HG03280 (cell line): ENCODE data around the gene MAN1A2.

Source experiments
- ATAC-seq: cut with Tn5 transposase; IDR thresholded peaks from one replicate; pipeline ENCODE4 v1.9.1; 2021; ENCODE audit warnings: mild to moderate bottlenecking, moderate library complexity; ENCODE audit not compliant: unreplicated experiment

MAN1A2 gene

GRCh38 chr1:117359561-117360289 lies 7.5 kb upstream of the MAN1A2 start:
- ATAC-seq, result no peak

GRCh38 chr1:117362986-117363385 lies 4.3 kb upstream of the MAN1A2 start:
- ATAC-seq, result no peak

DNA sequence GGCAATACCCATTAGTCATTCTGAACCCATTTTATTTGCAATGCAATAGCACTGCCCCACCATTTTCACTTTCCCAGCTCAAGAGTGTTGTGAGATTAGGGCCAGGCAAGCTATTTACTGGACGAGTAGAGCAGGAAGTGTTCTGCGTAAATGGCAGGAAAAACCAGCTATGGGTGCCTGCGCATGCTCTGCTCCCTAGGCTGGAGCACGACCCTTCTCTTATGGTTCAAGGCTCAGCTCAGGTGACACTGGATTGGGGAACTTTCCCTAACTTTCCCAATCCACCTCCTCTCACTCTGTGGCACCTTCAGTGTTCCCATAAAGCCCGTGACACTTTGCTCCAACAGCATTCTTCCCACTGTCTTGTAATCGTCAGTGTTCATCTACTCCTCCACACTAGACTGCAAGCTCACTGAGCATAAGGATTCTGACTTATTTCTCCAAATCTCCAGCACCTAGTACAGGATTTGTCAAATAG lies 3.6 kb upstream of the MAN1A2 start:
- no peak for ATAC-seq

DNA sequence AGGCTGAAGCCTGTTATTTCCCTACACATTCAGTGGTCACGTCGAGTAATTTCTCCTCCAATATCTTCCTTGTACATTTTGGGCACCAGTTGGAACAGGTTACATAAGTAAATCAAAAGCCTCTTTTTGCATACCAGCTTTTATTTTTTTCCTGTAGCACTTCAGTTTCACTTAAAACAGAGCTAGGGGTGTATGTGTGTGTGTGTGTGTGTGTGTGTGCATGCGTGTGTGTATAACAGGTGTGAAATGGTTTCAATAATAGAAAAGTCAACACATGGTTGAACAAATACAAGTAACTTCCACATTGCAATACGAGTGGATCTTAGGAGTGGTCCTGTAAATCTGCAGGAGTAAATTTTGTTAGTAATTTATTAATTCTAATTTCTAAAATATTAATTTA lies 3.0 kb upstream of the MAN1A2 start:
- ATAC-seq, result no peak

DNA sequence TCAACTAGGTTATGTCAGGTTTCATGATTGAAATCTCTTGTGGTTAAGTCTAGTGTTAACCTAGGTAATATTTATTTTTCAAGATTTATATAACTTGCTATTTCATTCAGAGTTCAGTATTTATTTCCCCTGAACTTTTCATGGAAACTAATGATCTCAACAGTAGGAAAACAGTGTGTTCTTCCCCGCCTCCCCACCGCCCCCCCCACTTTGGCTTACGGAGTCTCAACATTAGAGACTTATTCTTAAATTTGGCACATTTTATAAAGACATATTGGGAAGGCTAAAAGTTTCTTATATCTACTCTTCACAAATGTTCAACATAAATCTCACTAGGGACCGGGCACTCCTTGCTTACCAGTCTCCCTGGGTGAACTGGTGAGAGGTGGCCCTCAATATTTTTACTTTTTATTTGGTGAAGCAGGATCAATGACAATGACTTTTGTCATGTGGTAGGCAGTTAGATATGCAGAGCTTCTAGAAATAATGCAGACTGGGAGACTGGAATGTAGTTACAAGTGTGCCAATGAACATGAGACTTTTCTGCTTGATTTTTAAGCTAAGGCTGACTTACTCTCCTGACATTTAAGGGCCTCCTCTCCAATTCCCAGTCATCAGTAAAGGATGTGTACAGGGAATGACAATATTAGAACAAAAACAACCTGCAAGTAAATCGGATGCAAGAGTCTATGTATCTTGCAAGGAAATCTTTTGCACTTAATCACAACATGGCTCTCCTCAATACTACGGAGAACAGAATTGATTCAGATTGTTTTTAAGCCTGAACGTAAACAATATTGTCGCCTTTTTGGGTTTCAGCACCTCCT lies 1.7 kb upstream of the MAN1A2 start:
- no peak for ATAC-seq

- ATAC-seq, result peak; percentile 53
Observed at GRCh38 chr1:117366177-117367045, 838 bp upstream of the MAN1A2 start.

DNA sequence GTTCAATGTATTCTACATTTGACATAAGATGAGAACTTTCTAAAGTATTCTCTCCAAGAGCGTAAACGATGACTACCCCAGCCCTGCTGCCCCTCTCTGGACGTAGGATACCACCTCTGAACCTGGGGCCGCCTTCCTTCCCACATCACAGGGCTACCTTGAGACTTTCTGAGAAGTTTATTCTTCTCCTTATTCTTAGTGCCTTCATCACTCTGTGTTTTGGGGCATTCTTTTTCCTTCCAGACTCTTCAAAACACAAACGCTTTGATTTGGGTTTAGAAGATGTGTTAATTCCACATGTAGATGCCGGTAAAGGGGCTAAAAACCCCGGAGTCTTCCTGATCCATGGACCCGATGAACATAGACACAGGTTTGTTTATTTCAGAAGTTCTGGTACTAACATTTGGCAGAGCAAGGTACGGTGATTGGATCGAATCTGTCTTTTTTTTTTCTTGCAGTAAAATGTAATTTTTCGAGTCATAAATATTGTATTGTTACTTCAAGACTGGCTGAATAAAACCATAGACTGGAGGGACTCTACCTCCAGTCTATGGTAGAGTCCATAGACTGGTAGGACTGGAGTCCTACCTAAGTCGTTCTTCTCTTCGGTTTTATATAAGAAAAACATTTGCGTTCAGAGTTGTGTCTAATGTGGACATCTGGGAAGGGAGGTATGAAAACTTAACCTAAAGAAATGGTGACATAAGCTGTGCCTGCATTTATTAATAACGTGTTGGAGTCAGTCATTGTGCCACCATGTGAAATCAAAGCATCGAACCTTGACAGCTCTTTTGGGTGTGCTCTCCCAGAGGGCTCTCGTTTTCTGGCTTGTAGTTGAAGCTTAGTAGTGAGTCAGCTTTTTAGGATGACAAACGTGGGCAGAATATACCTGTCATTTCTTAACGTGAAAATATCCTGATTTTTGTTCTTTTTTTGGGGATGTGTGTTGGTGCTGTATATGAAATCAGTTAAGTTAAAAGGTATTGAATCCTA lies 1.2 kb downstream of the MAN1A2 start:
- no peak for ATAC-seq

DNA sequence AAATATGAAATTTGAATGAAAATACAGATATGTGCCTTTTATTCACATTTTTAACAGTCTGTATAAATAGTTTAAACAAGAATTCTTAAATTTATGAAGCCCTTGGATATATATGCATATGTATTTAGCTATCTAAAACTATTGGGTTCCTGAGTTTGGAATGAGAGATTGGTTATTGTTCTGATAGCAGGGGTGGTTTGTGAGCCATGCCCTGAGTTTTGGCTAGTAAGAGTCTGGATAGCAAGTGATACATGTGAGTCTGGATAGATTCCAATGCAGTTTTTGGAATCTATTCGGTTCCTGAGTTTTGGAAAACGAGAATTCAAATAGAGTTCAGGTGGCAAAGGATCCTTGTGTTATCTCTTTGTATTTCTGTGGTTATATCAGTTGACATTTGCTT lies 2.8 kb downstream of the MAN1A2 start:
- ATAC-seq, result no peak

GRCh38 chr1:117370509-117370908 lies 3.3 kb downstream of the MAN1A2 start:
- ATAC-seq, result no peak

GRCh38 chr1:117371441-117372151 lies 4.3 kb downstream of the MAN1A2 start:
- ATAC-seq, result no peak

- no peak for ATAC-seq
Observed at GRCh38 chr1:117372863-117373412, 5.7 kb downstream of the MAN1A2 start.

- ATAC-seq, result no peak
Observed at GRCh38 chr1:117373932-117374331, 6.7 kb downstream of the MAN1A2 start.

DNA sequence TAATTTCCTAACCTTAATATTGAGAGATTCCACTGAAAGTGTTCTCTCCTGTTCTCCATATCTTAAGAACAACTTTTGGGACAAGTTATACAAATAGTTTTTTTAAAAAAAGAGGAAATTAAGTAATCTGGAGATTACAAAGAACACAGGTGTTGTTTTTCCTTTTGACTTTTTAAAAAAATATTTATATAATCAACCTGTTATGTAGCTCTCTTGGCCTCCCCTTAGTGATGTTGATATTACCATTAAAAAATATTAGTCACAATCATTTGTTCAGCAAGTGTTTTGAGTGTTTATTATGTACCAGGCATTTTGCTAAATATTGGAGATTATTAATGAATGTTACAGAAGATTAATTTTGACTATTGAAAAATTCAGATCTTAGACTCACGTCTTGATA lies 8.1 kb downstream of the MAN1A2 start:
- ATAC-seq, result no peak

- ATAC-seq, result no peak
Observed at GRCh38 chr1:117387060-117387633, 19.9 kb downstream of the MAN1A2 start.

DNA sequence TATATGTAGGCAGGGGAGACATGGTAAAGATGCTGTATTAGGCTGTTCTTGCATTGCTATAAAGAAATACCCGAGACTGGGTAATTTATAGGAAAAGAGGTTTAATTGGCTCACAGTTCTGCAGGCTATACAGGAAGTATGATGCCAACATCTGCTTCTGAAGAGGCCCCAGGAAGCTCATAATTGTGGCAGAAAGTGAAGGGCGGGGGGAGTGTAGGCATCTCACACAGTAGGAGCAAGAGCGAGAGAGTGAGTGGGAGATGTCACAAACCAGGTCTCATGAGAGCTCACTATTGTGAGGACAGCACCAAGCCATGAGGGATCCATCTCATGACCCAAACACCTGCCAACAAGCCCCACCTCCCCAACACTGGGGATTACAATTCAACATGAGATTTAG lies 21.1 kb downstream of the MAN1A2 start:
- no peak for ATAC-seq

DNA sequence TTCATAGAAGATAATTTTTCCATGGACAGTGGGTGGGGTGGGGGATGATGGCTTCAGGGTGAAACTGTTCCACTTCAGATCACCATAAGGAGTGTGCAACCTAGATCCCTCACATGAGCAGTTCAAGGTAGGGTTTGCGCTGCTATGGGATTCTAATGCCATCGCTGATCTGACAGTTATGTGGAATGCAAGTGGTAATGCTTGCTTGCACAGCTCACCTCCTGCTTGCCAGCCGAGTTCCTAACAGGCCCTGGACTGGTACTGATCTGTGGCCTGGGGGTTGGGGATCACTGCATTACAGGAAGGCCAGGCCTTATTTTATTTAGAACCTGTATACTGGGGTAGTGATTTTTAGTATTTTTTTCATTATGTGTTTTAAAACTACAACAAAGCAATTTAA lies 22.0 kb downstream of the MAN1A2 start:
- no peak for ATAC-seq

GRCh38 chr1:117389779-117390178 lies 22.5 kb downstream of the MAN1A2 start:
- ATAC-seq, result no peak

GRCh38 chr1:117392771-117393170 lies 25.5 kb downstream of the MAN1A2 start:
- no peak for ATAC-seq

DNA sequence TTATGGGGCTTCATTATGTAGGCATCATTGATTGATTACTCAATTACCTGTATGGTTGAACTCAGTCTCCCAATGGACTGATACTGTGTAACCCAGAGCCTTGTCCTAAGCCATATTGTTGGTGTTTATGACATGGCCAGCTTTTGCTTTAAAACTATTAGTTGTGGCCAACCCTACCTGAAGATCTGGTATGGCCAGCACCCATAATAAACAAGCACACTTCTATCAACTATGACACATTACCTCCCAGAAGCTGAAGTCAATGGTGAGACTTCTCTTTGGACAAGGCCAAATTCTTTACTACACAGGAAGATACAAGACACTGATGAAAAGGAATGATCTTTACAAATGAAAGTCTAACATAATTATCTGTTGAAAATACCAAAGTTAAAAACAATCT lies 28.8 kb downstream of the MAN1A2 start:
- no peak for ATAC-seq
